Activated CD8-positive, alpha-beta T cell treated with anti-CD3 and anti-CD28 coated beads, Interleukin-2, amount 10 ng/mL, durations not matched to agents 7 days and 5 days (primary cell): ENCODE results near the gene NCOA1. TPM values are rescaled to one million over a fixed set of nuclear protein-coding genes. Genes with fewer than 3 reads are reported as not detected.

Experiments
- ATAC-seq: fragments of 150-1000 bp; cut with Tn5 transposase; one replicate; pipeline ENCODE4 v1.10.0; 2021; ENCODE audit warnings: moderate library complexity
- CTCF ChIA-PET: fragments of 350-600 bp; sonication (Branson Sonifier 250); formaldehyde crosslinking; loops from one replicate; lab custom pipeline; 2021; ENCODE audit warnings: antibody characterized with exemption; lab: Charles Lee
- POLR2A ChIA-PET: fragments of 350-600 bp; sonication (Branson Sonifier 250); formaldehyde crosslinking; loops from one replicate; lab custom pipeline; 2021; ENCODE audit warnings: antibody characterized with exemption; lab: Charles Lee
- DNase-seq: peaks from one replicate; pipeline ENCODE4 v3.0.0-alpha.2; 2020
- H3K27ac Mint-ChIP-seq: one replicate; pipeline ENCODE4 v1.8.0; 2021; ENCODE audit warnings: mild to moderate bottlenecking, mixed read lengths
- H3K27me3 Mint-ChIP-seq: one replicate; pipeline ENCODE4 v1.8.0; 2021; ENCODE audit warnings: low read depth, mixed read lengths
- H3K36me3 Mint-ChIP-seq: one replicate; pipeline ENCODE4 v1.8.0; 2021; ENCODE audit warnings: low read depth, mixed read lengths
- H3K4me1 Mint-ChIP-seq: one replicate; pipeline ENCODE4 v1.8.0; 2021; ENCODE audit warnings: low read depth, mixed read lengths
- H3K4me3 Mint-ChIP-seq: one replicate; pipeline ENCODE4 v1.8.0; 2021; ENCODE audit warnings: mild to moderate bottlenecking, mixed read lengths
- H3K9me3 Mint-ChIP-seq: one replicate; pipeline ENCODE4 v1.8.0; 2022; ENCODE audit warnings: mixed read lengths; ENCODE audit not compliant: insufficient read depth
- total RNA-seq, 2 experiments: library from RNA; stranded (reverse); gene quantifications; one replicate each; pipeline ENCODE4 v1.2.3, GENCODE V29; 2021

The NCOA1 gene
- total RNA-seq, 2 experiments from 2014 or later: 14.5 to 14.7 TPM

DNA sequence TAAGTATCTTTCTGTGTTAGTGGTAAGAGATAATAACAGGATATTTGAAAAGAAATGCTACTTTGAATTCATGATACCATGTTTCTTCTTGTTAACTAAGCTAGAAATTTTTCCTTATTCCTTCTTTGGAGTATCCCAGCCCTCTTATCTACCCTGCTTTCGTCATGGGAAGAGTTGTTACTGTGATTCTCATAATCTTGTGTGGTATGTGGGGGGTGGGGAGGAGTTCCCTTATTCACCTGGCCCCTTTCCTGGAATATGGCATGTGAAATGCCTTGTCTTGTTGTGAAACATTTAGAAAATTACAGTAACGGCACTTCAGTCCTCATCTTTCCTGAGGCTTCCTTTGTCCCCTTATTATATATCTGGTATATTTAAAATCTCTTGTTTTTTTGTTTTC, 129.9 kb downstream of the NCOA1 start:
- no peaks in the 10 kb centered on the region for H3K4me1 Mint-ChIP-seq
- H3K4me3 Mint-ChIP-seq: no peak overlapping the region
- ChIA-PET POLR2A (no interaction called here), CTCF (interaction anchor here (1.2 to 1.4 kb wide), 2 partner anchors 9 kb away, joined by 3 to 4 read pairs; no protein-coding TSS in a partner anchor)
- ATAC-seq (no peak), DNase-seq (no peak)
- no peak overlapping the region for H3K27ac Mint-ChIP-seq
- no peaks in the 10 kb centered on the region for H3K36me3 Mint-ChIP-seq
- H3K27me3 Mint-ChIP-seq: no peaks in the 10 kb centered on the region
- H3K9me3 Mint-ChIP-seq: no peaks in the 10 kb centered on the region

DNA sequence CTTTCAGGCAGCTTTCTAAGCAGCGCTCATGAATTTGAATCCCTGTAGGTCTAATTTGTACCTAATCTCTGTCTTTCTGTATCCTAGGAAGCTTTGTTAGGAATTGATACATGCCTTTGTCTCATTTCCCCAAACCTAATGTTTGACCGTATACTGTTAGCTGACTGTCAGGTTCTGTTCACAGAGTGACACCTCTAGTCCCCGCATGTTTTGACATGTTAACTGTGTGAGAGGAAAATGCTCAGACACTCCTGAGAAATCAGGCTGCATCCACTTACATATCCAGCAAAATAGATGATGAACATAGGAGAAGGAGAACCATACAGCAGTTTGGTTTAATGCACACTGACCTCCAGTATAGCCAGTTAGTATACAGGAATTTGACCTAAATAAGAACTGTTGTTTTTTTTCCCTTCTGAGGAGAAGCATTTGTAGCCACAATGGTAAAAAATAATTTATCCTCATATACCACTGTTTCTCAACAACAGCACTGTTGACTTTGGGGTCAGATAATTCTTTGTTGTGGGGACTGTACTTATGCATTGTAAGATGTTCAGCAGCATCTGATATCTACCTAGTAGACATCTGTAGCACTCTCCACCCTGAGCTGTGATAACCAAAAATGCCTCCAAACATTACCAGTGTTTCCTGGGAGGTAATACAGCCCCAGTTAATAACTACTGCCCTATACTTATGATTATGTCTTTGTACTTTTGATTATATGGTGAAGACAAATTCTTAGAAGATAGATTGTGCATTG, 130.9 kb downstream of the NCOA1 start:
- Mint-ChIP-seq H3K27me3 (no peaks in the 10 kb centered on the region), H3K9me3 (no peaks in the 10 kb centered on the region), H3K4me1 (no peaks in the 10 kb centered on the region), H3K27ac (no peak overlapping the region), H3K36me3 (no peaks in the 10 kb centered on the region), H3K4me3 (no peak overlapping the region)
- ChIA-PET CTCF (interaction anchor here (1.2 to 1.4 kb wide), 2 partner anchors 8 to 10 kb away, joined by 3 to 4 read pairs; no protein-coding TSS in a partner anchor), POLR2A (no interaction called here)
- ATAC-seq (no peak), DNase-seq (no peak)

DNA sequence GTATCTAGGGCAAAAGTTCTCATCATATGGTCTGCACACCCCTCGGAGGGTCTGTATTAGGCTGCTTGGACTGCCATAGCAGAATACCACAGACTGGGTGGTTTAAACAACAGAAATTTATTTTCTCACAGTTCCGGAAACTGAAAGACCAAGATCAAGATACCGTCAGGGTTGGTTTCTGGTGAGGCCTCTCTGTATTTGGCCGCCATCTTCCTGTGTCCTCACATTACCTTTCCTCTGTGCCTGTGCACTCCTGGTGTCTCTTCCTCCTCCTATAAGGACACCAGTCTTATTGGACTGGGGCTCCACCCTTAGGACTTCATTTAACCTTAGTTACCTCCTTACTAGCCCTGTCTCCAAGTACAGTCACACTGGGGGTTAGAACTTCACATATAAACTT, 132.5 kb downstream of the NCOA1 start:
- CTCF ChIA-PET: interaction anchor here (1.4 kb wide), 1 partner anchor 19 kb away, joined by 3 read pairs; no protein-coding TSS in a partner anchor
- ATAC-seq (no peak), DNase-seq (no peak)
- Mint-ChIP-seq H3K4me1 (no peaks in the 10 kb centered on the region), H3K36me3 (no peaks in the 10 kb centered on the region), H3K27ac (no peak overlapping the region), H3K9me3 (no peaks in the 10 kb centered on the region), H3K4me3 (no peak overlapping the region), H3K27me3 (no peaks in the 10 kb centered on the region)
- POLR2A ChIA-PET: no interaction called here

DNA sequence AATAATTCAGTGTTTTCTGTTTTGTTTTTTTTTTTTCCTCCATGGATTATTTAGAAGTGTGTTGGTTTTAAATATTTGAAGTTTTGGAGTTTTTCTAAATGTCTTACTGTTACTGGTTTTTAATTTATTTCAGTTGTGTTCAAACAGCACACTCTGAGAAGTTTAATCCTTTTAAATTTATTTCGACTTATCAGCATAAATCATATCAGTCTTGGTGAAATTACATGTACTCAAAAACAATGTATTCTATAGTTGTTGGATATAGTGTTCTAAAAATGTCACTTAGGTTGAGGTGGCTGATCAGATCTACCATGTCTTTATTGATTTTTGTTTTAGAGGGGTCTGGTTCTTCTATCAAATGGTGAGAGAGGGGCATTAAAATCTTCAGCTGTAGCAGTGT, 134.7 kb downstream of the NCOA1 start:
- POLR2A ChIA-PET: no interaction called here
- CTCF ChIA-PET: no interaction called here
- H3K4me1 Mint-ChIP-seq: no peaks in the 10 kb centered on the region
- no peaks in the 10 kb centered on the region for H3K36me3 Mint-ChIP-seq
- H3K4me3 Mint-ChIP-seq: no peak overlapping the region
- no peak for DNase-seq
- no peaks in the 10 kb centered on the region for H3K27me3 Mint-ChIP-seq
- no peak overlapping the region for H3K27ac Mint-ChIP-seq
- no peaks in the 10 kb centered on the region for H3K9me3 Mint-ChIP-seq
- ATAC-seq: no peak

DNA sequence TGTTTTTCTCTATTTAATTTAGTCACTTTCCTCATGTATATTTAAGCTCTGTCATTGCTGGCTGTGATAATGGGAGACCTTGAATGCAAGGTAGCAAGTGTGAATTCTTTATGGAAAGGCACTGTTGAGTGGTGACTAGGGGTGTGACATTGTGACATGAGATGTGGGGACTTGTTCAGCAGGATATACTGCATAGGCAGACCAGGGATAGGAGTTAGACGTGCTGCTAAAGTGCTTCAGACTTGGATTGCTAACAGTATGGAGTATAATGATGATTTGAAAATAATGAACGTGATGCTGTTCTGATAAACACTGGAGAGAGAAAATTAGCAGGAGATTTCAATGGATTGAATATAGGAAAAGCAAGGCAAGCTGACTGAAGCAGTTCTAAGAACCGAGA, 135.1 kb downstream of the NCOA1 start:
- H3K36me3 Mint-ChIP-seq: no peaks in the 10 kb centered on the region
- ChIA-PET POLR2A (no interaction called here), CTCF (interaction anchor here (0.6 kb wide), 1 partner anchor 187 kb away, joined by 4 read pairs; no protein-coding TSS in a partner anchor)
- no peak overlapping the region for H3K27ac Mint-ChIP-seq
- ATAC-seq (no peak), DNase-seq (no peak)
- no peaks in the 10 kb centered on the region for H3K27me3 Mint-ChIP-seq
- no peaks in the 10 kb centered on the region for H3K4me1 Mint-ChIP-seq
- H3K4me3 Mint-ChIP-seq: no peak overlapping the region
- no peaks in the 10 kb centered on the region for H3K9me3 Mint-ChIP-seq

DNA sequence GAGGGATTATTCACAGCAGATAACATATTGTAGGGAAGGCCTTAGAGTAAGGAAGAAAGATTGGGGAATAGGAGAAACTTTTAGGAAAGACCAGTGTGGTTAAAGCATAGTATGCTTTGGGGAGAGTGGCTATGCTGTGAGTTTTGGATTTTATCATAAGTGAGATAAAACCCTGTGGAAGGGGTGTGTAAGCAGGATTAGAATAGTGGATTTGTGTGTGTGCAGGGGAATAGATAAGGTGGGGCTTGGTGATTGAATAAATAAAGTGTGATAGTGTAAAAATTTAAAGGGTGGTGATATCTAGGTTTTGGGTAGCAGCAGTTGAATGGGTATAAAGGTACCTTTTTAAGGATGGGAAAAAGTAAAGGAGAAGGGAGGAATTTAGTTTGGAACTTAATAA, 137.7 kb downstream of the NCOA1 start:
- Mint-ChIP-seq H3K27ac (no peak overlapping the region), H3K27me3 (no peaks in the 10 kb centered on the region), H3K4me3 (no peak overlapping the region), H3K9me3 (no peaks in the 10 kb centered on the region), H3K4me1 (no peaks in the 10 kb centered on the region), H3K36me3 (no peaks in the 10 kb centered on the region)
- DNase-seq (no peak), ATAC-seq (no peak)
- POLR2A ChIA-PET: no interaction called here
- CTCF ChIA-PET: no interaction called here

DNA sequence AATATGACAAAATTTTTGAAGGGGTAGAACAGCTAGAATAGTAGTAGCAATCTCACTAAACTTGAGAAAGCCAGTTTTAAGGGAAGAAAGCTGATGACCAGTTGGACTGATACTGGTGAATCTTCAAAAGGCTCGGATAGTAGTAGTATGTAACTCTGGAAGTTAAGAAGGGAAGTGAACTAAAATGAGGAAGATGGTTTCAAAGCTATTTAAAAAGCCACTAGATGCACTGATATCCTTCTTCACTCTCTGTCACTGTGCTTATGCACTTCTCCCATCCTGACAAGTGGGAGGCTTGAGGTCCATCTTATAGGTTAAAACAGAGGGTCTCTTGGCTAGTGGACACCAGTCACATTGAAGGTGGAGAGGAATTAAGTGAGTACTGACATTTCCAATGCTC, 141.1 kb downstream of the NCOA1 start:
- ATAC-seq: no peak
- Mint-ChIP-seq H3K27ac (no peak overlapping the region), H3K4me1 (no peaks in the 10 kb centered on the region), H3K9me3 (no peaks in the 10 kb centered on the region), H3K36me3 (no peaks in the 10 kb centered on the region), H3K27me3 (no peaks in the 10 kb centered on the region), H3K4me3 (no peak overlapping the region)
- ChIA-PET POLR2A (no interaction called here), CTCF (no interaction called here)
- no peak for DNase-seq

DNA sequence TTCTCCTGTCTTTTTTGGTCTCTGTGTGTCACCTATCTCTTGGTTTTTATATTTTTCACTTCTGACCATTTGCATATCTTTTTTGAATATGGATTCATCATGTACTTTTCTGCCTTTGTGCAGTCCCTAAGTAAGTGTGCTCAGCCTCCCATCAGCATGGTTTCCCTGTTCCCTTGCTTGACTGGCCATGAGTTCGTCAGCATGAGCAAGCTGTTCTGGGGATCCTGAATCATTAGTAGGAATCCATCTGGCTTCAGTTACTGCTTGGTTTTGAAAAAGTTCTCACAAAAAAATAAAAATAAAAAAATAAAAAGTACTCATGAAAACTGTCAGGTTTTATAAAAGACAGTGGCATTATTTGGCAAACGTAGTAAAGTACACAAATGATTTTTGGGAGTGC, 144.1 kb downstream of the NCOA1 start:
- Mint-ChIP-seq H3K4me1 (no peaks in the 10 kb centered on the region), H3K36me3 (peaks cover 6% of the 10 kb centered on the region), H3K27ac (no peak overlapping the region), H3K9me3 (peaks cover 6% of the 10 kb centered on the region), H3K27me3 (no peaks in the 10 kb centered on the region), H3K4me3 (no peak overlapping the region)
- ChIA-PET CTCF (no interaction called here), POLR2A (no interaction called here)
- DNase-seq: no peak
- no peak for ATAC-seq

DNA sequence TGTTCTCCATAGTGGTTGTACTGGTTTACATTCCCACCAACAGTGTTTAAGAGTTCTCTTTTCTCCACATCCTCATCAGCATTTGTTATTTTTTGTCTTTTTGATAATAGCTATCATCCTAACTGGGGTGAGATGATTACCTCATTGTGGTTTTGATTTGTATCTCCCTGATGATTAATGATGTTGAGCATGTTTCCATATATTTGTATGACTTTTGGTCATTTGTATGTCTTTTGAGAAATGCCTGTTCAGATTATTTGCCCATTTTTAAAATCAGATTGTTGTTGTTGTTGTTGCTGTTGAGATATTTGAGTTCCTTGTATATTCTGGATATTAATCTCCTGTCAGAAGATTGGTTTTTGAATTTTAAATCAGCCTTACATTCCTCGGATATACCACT, 147.5 kb downstream of the NCOA1 start:
- ChIA-PET CTCF (no interaction called here), POLR2A (no interaction called here)
- peaks cover 6% of the 10 kb centered on the region for H3K36me3 Mint-ChIP-seq
- H3K9me3 Mint-ChIP-seq: peaks cover 6% of the 10 kb centered on the region
- H3K4me3 Mint-ChIP-seq: no peak overlapping the region
- ATAC-seq (no peak), DNase-seq (no peak)
- no peak overlapping the region for H3K27ac Mint-ChIP-seq
- H3K4me1 Mint-ChIP-seq: no peaks in the 10 kb centered on the region
- H3K27me3 Mint-ChIP-seq: no peaks in the 10 kb centered on the region

DNA sequence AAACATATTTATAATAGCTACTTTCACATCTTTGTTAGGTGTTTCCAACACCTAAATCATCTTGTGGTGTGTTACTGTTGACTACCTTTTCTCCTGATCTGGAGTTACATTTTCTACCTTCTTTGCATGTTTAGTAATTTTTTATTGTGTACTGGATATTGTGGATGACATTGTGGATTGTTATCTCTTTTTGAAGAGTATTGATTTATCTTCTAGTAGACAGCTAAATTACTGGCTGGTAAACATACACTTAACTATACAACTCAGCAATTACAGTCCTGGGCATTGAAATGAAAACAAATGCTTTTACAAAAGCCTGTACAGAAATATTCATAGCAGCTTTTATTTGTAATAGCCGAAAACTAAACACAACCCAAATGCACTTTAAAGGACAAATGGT, 151.3 kb downstream of the NCOA1 start:
- ChIA-PET POLR2A (no interaction called here), CTCF (interaction anchor here (1.2 kb wide), 1 partner anchor 29 kb away, joined by 3 read pairs; no protein-coding TSS in a partner anchor)
- Mint-ChIP-seq H3K4me3 (no peak overlapping the region), H3K9me3 (peaks cover 6% of the 10 kb centered on the region), H3K27me3 (no peaks in the 10 kb centered on the region), H3K4me1 (no peaks in the 10 kb centered on the region), H3K36me3 (peaks cover 6% of the 10 kb centered on the region), H3K27ac (no peak overlapping the region)
- no peak for ATAC-seq
- DNase-seq: no peak

DNA sequence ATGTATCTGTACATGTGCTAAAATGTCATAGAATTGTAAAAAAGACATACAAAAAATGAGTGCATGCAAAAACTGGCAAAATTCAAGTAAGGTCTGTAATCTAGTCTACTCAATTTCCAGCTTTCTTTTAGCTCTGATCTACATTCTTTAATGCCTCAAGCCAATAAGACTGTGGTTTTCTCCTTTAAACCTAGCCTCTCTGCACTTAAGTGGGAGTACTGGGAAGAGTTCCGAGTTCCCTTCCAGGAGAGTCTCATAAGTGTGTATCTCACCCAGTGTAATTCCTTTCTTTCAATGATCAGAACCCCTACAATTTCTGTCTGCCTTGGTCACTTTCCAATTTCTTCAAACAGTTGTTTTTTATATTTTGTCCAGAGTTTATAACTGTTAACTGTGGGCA, 152.0 kb downstream of the NCOA1 start:
- ATAC-seq: no peak
- CTCF ChIA-PET: interaction anchor here (1.2 kb wide), 1 partner anchor 30 kb away, joined by 3 read pairs; no protein-coding TSS in a partner anchor
- POLR2A ChIA-PET: no interaction called here

DNA sequence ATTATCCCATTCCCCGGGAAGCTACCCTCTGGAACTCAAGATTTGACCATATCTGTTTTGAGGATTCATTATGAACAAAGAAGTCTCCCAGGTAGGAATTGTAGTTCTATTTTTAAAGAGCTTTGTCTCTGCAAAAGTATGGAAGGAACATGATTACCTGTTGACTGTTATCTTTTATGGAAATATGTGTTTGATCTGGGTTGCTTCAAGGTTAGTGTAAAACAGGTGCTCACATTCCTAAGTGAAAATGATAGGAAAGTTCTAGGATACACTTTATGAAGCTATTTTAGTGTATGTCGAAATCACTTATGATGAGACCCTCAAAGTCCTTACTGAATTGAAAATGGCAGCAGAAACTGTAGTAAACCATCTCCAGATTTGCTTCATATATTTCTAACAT, 153.0 kb downstream of the NCOA1 start:
- ChIA-PET POLR2A (no interaction called here), CTCF (interaction anchor here (1.2 kb wide), 1 partner anchor 222 kb away, joined by 3 read pairs; no protein-coding TSS in a partner anchor)
- Mint-ChIP-seq H3K4me3 (no peak overlapping the region), H3K27ac (no peak overlapping the region), H3K9me3 (no peaks in the 10 kb centered on the region), H3K27me3 (no peaks in the 10 kb centered on the region), H3K4me1 (no peaks in the 10 kb centered on the region), H3K36me3 (no peaks in the 10 kb centered on the region)
- no peak for ATAC-seq
- DNase-seq: no peak

More for the DNA sequence above, 152.0 kb downstream of the NCOA1 start:
- Mint-ChIP-seq H3K4me3 (no peak overlapping the region), H3K27me3 (no peaks in the 10 kb centered on the region), H3K27ac (no peak overlapping the region), H3K36me3 (peaks cover 6% of the 10 kb centered on the region), H3K9me3 (peaks cover 6% of the 10 kb centered on the region), H3K4me1 (no peaks in the 10 kb centered on the region)
- DNase-seq: no peak
